Activated B cell treated with CpG ODN at 0.5 μM for 24 hours (primary cell): ENCODE data around the gene PIEZO2. TPM values are rescaled to one million over a fixed set of nuclear protein-coding genes. Genes with fewer than 3 reads are reported as not detected.

Source experiments
- ATAC-seq: fragments of 200-7000 bp; cut with Tn5 transposase; one replicate; pipeline ENCODE4 v1.10.0; 2021; ENCODE audit warnings: low read depth, mild to moderate bottlenecking, moderate library complexity
- CTCF ChIA-PET: fragments of 350-600 bp; sonication (Branson Sonifier 250); formaldehyde crosslinking; loops from one replicate; lab custom pipeline; 2021; ENCODE audit warnings: antibody characterized with exemption; lab: Charles Lee
- POLR2A ChIA-PET: fragments of 350-600 bp; sonication (Branson Sonifier 250); formaldehyde crosslinking; loops from one replicate; lab custom pipeline; 2021; ENCODE audit warnings: antibody characterized with exemption; lab: Charles Lee
- DNase-seq: peaks from one replicate; pipeline ENCODE4 v3.0.0; 2022
- H3K27ac Mint-ChIP-seq: one replicate; pipeline ENCODE4 v1.8.0; 2020; ENCODE audit warnings: mixed read lengths
- H3K27me3 Mint-ChIP-seq: one replicate; pipeline ENCODE4 v1.8.0; 2021; ENCODE audit warnings: mixed read lengths
- H3K36me3 Mint-ChIP-seq: one replicate; pipeline ENCODE4 v1.8.0; 2021; ENCODE audit warnings: low read depth, mixed read lengths
- H3K4me1 Mint-ChIP-seq: one replicate; pipeline ENCODE4 v1.8.0; 2021; ENCODE audit warnings: mixed read lengths
- H3K4me3 Mint-ChIP-seq: one replicate; pipeline ENCODE4 v1.8.0; 2020; ENCODE audit warnings: mild to moderate bottlenecking, mixed read lengths
- H3K9me3 Mint-ChIP-seq: one replicate; pipeline ENCODE4 v1.8.0; 2020; ENCODE audit warnings: mixed read lengths
- intact Hi-C: fragments of 100-400 bp; cut with micrococcal nuclease; formaldehyde crosslinking; loops from one replicate; pipeline ENCODE4 v1.15.1; 2024
- total RNA-seq: library from RNA; stranded (reverse); gene quantifications from 2 replicates; pipeline ENCODE4 v1.2.3, GENCODE V29; 2022
- TF ChIP-seq, protein P1 (sequence below): fragments of 200-600 bp; IDR thresholded peaks from one replicate; pipeline ENCODE4 v1.8.0; 2022; ENCODE audit warnings: antibody characterized with exemption, mild to moderate bottlenecking

PIEZO2 gene
- total RNA-seq, 1 donor from 2014 or later: not detected

DNA sequence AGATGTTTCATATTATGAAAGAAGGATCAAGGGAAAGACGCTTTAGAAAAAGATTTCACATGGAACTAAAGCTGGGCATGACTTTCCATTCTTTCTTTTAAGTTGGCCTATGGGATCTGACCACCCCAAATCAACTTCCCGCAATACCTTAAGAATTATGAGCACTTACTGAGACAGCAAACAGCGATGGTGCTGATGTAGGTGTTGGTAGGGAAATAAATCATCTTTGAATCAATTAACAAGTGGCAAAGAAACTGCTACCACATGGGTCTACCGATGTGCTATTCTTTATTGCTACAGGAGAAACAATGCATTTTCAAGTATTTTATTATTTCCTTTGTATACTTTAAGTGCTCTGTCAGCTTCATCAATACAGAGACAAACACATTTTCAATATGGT is 239.6 kb downstream of the PIEZO2 start:
- no peaks in the 10 kb centered on the region for H3K4me1 Mint-ChIP-seq

DNA sequence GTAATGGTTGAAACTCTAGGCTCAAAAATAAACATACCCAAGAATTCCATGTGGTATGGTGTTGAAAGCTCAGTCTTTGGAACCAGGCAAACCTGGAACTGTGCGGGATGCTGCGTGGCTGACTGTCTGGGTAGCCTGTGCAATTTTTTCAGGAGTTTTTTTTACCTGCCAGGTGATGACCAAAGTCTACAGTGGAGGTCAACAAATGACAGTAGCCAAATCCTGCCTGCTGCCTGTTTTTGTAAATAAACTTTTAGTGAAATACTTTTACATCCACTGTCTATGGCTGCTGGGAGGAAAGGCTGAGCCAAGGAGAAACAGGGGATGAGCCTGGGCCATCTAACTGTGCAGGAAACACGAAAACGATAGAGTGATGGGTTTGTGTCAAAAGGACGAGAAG is 240.6 kb downstream of the PIEZO2 start:
- ATAC-seq (no peak), DNase-seq (no peak)
- no peaks in the 10 kb centered on the region for H3K36me3 Mint-ChIP-seq
- intact Hi-C loops: no loop called here
- H3K27me3 Mint-ChIP-seq: no peaks in the 10 kb centered on the region
- H3K27ac Mint-ChIP-seq: no peak overlapping the region
- TF ChIP-seq, protein P1, sequence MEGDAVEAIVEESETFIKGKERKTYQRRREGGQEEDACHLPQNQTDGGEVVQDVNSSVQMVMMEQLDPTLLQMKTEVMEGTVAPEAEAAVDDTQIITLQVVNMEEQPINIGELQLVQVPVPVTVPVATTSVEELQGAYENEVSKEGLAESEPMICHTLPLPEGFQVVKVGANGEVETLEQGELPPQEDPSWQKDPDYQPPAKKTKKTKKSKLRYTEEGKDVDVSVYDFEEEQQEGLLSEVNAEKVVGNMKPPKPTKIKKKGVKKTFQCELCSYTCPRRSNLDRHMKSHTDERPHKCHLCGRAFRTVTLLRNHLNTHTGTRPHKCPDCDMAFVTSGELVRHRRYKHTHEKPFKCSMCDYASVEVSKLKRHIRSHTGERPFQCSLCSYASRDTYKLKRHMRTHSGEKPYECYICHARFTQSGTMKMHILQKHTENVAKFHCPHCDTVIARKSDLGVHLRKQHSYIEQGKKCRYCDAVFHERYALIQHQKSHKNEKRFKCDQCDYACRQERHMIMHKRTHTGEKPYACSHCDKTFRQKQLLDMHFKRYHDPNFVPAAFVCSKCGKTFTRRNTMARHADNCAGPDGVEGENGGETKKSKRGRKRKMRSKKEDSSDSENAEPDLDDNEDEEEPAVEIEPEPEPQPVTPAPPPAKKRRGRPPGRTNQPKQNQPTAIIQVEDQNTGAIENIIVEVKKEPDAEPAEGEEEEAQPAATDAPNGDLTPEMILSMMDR: no peak
- no peaks in the 10 kb centered on the region for H3K4me1 Mint-ChIP-seq
- ChIA-PET POLR2A (no interaction called here), CTCF (no interaction called here)
- no peak overlapping the region for H3K4me3 Mint-ChIP-seq
- H3K9me3 Mint-ChIP-seq: no peaks in the 10 kb centered on the region

More for the DNA sequence above, 239.6 kb downstream of the PIEZO2 start:
- intact Hi-C loops: no loop called here
- ATAC-seq: no peak
- POLR2A ChIA-PET: no interaction called here
- Mint-ChIP-seq H3K27me3 (no peaks in the 10 kb centered on the region), H3K27ac (no peak overlapping the region), H3K9me3 (no peaks in the 10 kb centered on the region), H3K4me3 (no peak overlapping the region), H3K36me3 (no peaks in the 10 kb centered on the region)
- CTCF ChIA-PET: no interaction called here
- TF ChIP-seq, protein P1: no peak
- DNase-seq: no peak

DNA sequence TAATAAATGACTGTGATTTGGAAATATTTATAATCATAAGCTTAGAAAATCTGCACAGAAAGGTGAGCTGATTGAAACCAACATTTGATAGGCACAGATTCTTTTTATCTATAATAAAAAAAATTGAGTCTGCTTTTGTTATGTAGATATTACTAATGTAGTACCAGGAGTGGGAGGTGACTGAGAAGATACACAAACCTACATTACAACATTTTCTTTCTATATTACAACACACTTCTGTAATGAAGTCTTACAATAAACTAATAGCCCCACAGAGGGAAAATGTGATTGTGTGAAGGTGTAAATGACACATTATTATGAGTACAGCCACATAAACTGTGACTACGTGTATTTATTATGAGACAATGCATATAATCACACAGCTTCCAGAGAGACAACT is 241.6 kb downstream of the PIEZO2 start:
- ATAC-seq (no peak), DNase-seq (no peak)
- no peak overlapping the region for H3K4me3 Mint-ChIP-seq
- H3K27me3 Mint-ChIP-seq: no peaks in the 10 kb centered on the region
- CTCF ChIA-PET: no interaction called here
- H3K27ac Mint-ChIP-seq: no peak overlapping the region
- intact Hi-C loops: no loop called here
- TF ChIP-seq, protein P1: no peak
- no peaks in the 10 kb centered on the region for H3K36me3 Mint-ChIP-seq
- H3K9me3 Mint-ChIP-seq: no peaks in the 10 kb centered on the region
- POLR2A ChIA-PET: no interaction called here
- H3K4me1 Mint-ChIP-seq: no peaks in the 10 kb centered on the region

DNA sequence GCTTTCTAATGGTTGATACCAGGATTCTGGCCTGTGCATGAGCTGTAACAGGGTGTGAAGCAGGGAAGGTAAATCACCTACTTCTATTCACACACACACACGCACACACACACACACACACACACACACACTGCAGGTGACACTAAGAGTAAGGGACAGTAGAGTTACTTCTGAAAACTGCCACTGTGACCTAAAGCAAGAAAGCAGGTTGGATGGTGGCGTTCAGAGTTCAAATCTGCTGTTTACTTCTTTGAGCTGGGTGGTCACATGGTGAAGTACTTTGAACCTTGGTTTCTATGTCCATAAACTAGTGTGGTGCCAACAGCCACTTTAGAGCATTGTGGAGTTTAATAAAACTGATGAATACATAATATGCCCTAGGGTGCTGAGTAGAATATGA is 248.0 kb downstream of the PIEZO2 start:
- H3K4me1 Mint-ChIP-seq: no peaks in the 10 kb centered on the region

DNA sequence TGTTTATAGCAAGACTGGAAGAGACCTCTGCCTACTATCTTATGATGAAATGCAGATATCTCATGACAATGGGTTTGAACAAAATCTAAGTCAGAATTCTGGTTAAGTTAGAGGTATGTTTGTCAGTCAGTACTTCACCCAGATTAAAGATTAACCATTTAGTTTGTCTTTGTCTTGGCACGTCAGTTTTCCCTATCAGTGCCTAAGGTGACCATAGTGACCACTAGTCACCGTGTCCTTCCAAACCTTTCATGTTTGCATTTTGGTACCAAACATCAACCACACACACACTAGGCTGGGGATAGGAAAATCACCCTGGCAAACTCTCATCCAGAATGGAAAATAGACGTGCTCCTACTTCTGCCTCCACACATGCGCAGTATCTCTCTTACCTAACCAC is 248.9 kb downstream of the PIEZO2 start:
- peaks cover 2% of the 10 kb centered on the region for H3K27me3 Mint-ChIP-seq
- H3K4me3 Mint-ChIP-seq: no peak overlapping the region
- ATAC-seq (no peak), DNase-seq (no peak)
- H3K9me3 Mint-ChIP-seq: no peaks in the 10 kb centered on the region
- intact Hi-C loops: no loop called here
- CTCF ChIA-PET: no interaction called here
- H3K4me1 Mint-ChIP-seq: no peaks in the 10 kb centered on the region
- no peak overlapping the region for H3K27ac Mint-ChIP-seq
- TF ChIP-seq, protein P1: no peak
- H3K36me3 Mint-ChIP-seq: no peaks in the 10 kb centered on the region
- POLR2A ChIA-PET: no interaction called here

More for the DNA sequence above, 248.0 kb downstream of the PIEZO2 start:
- ChIA-PET CTCF (no interaction called here), POLR2A (no interaction called here)
- Mint-ChIP-seq H3K9me3 (no peaks in the 10 kb centered on the region), H3K27ac (no peak overlapping the region), H3K27me3 (peaks cover 2% of the 10 kb centered on the region), H3K4me3 (no peak overlapping the region), H3K36me3 (no peaks in the 10 kb centered on the region)
- ATAC-seq (no peak), DNase-seq (no peak)
- TF ChIP-seq, protein P1: no peak
- intact Hi-C loops: no loop called here
